ENCODE measurements around the gene HIC1. TPM values are rescaled to one million over a fixed set of nuclear protein-coding genes. Genes with fewer than 3 reads are reported as not detected.

The HIC1 gene
- total RNA-seq, 1 experiment from 2014 or later: 0.59 TPM

- Mint-ChIP-seq H3K9me3 (ENCODE audit: unreplicated experiment) (no peaks in the 10 kb centered on the region), H3K4me3 (ENCODE audit: unreplicated experiment) (no peak overlapping the region), H3K27ac (ENCODE audit: unreplicated experiment) (no peak overlapping the region), H3K36me3 (ENCODE audit: insufficient read depth, unreplicated experiment) (peaks cover 10% of the 10 kb centered on the region), H3K27me3 (ENCODE audit: insufficient read depth, unreplicated experiment) (no peaks in the 10 kb centered on the region), H3K4me1 (ENCODE audit: low read depth, unreplicated experiment) (peaks cover 8% of the 10 kb centered on the region)
- BruUV-seq (replicated peaks): no TSS peak
- Histone ChIP-seq H3K27me3 (replicated peaks; ENCODE audit: control insufficient read depth, insufficient read depth, low read length) (no peaks in the 10 kb centered on the region), H3K36me3 (ENCODE audit: control insufficient read depth, insufficient read depth, low read length) (no peaks in the 10 kb centered on the region; the same call in 1 of the 2 replicates), H3K9me3 (no peaks in the 10 kb centered on the region), H3K4me1 (0 out of 2 replicates have a peak, but pooled peaks cover 6% of the 10 kb centered on the region), H3K4me3 (ENCODE audit: low read depth, low read length) (no peak overlapping the region)
- TF ChIP-seq CTCF (IDR thresholded peaks at IDR 0.05; ENCODE audit: insufficient read depth in 1 of 2, low read depth in 1 of 2, low read length in 1 of 2, severe bottlenecking in 1 of 2, unreplicated experiment in 1 of 2): peak in 1 of 2 experiments; percentile 30
- ChIA-PET POLR2A (no interaction called here), CTCF (no interaction called here)
- intact Hi-C loops (cut with micrococcal nuclease; ENCODE audit: unreplicated experiment): no loop called here
- DNase-seq: no peak
Observed at GRCh38 chr17:2070241-2071023, 15.5 kb downstream of the HIC1 start.

DNA sequence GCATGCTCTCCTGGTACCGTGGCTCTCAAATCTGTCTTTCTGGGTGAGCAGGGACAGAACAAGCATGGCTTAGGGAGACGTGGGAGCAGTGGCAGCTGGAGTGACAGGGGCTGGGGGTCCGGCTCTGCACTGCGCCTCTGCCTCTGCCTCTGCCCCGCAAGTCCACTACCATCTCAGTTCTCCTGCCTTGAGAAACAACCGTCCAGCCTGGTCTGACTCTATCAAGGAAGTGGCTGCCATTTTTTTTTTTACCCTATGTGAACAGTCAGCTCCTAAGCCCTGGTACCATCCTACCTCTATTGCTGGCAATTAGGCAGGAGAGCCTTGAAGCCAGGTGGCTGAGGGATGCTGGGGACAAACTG is 16.1 kb downstream of the HIC1 start:
- Mint-ChIP-seq H3K9me3 (ENCODE audit: unreplicated experiment) (no peaks in the 10 kb centered on the region), H3K36me3 (ENCODE audit: insufficient read depth, unreplicated experiment) (peaks cover 5% of the 10 kb centered on the region), H3K27ac (ENCODE audit: unreplicated experiment) (no peak overlapping the region), H3K4me1 (ENCODE audit: low read depth, unreplicated experiment) (peaks cover 8% of the 10 kb centered on the region), H3K4me3 (ENCODE audit: unreplicated experiment) (no peak overlapping the region), H3K27me3 (ENCODE audit: insufficient read depth, unreplicated experiment) (no peaks in the 10 kb centered on the region)
- Histone ChIP-seq H3K4me1 (0 out of 2 replicates have a peak, but pooled peaks cover 6% of the 10 kb centered on the region), H3K36me3 (ENCODE audit: control insufficient read depth, insufficient read depth, low read length) (no peaks in the 10 kb centered on the region; the same call in 1 of the 2 replicates), H3K4me3 (ENCODE audit: low read depth, low read length) (no peak overlapping the region), H3K27me3 (replicated peaks; ENCODE audit: control insufficient read depth, insufficient read depth, low read length) (no peaks in the 10 kb centered on the region), H3K9me3 (no peaks in the 10 kb centered on the region)
- DNase-seq: no peak
- ChIA-PET CTCF (no interaction called here), POLR2A (no interaction called here)
- no peak for TF ChIP-seq CTCF (IDR thresholded peaks at IDR 0.05; ENCODE audit: insufficient read depth in 1 of 2, low read depth in 1 of 2, low read length in 1 of 2, severe bottlenecking in 1 of 2, unreplicated experiment in 1 of 2)
- BruUV-seq (replicated peaks): no TSS peak
- intact Hi-C loops (cut with micrococcal nuclease; ENCODE audit: unreplicated experiment): no loop called here

DNA sequence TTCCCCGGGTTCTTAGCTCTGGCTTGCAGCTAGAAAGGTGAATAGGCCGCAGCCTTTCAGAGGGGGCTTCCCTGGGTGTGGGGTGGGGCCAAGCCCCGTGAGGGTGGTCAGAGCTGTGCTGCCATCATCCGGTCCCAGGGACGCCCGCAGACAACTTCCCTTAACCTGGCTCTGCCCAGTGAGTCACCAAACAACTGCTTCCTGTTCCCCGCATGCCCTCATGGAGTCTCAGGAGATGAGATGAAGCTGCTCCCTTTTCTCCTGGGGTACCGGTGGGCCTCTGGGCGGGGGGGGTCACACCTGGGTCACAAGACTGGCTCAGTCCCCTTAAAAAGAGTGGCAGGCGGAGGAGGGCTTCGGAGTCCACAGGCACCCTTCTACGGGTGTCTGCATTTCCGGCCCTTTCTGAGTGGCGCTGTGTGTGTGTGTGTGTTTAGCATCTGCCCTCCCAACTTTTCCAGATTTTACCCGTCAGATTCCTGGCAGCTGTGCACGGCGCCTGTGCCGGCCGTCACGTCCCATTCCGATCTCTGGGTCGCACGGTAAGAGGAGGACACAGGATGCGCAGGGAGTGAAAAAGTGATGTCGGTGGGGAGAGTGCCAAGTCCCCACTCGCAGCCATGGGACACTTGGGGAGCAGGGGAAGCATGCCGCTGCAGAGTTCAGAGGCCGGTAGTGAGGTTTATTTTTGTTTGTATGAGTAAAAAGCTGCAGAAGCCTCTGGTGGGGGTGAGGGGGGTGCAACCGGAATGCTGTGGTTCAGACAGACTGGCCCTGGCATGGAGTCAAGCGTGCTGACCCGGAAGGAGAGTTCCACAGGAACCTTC is 16.8 kb downstream of the HIC1 start:
- Histone ChIP-seq H3K4me3 (ENCODE audit: low read depth, low read length) (no peak overlapping the region), H3K9me3 (no peaks in the 10 kb centered on the region), H3K36me3 (ENCODE audit: control insufficient read depth, insufficient read depth, low read length) (no peaks in the 10 kb centered on the region; the same call in 1 of the 2 replicates), H3K27me3 (replicated peaks; ENCODE audit: control insufficient read depth, insufficient read depth, low read length) (no peaks in the 10 kb centered on the region), H3K4me1 (0 out of 2 replicates have a peak, but pooled peaks cover 6% of the 10 kb centered on the region)
- H3K27ac Mint-ChIP-seq (ENCODE audit: unreplicated experiment): no peak overlapping the region
- peaks cover 5% of the 10 kb centered on the region for H3K36me3 Mint-ChIP-seq (ENCODE audit: insufficient read depth, unreplicated experiment)
- POLR2A ChIA-PET: no interaction called here
- no peaks in the 10 kb centered on the region for H3K27me3 Mint-ChIP-seq (ENCODE audit: insufficient read depth, unreplicated experiment)
- intact Hi-C loops (cut with micrococcal nuclease; ENCODE audit: unreplicated experiment): no loop called here
- no peak overlapping the region for H3K4me3 Mint-ChIP-seq (ENCODE audit: unreplicated experiment)
- no peak for DNase-seq
- CTCF ChIA-PET: no interaction called here
- BruUV-seq (replicated peaks): no TSS peak
- H3K9me3 Mint-ChIP-seq (ENCODE audit: unreplicated experiment): no peaks in the 10 kb centered on the region
- no peak for TF ChIP-seq CTCF (IDR thresholded peaks at IDR 0.05; ENCODE audit: insufficient read depth in 1 of 2, low read depth in 1 of 2, low read length in 1 of 2, severe bottlenecking in 1 of 2, unreplicated experiment in 1 of 2)
- H3K4me1 Mint-ChIP-seq (ENCODE audit: low read depth, unreplicated experiment): peaks cover 7% of the 10 kb centered on the region

Measured in Caco-2 (cell line).